HG03432 (cell line): ENCODE data around the gene MYBPC3.
A peak's percentile ranks its signal among the peaks of the same experiment; 100 is the strongest.

Experiments
- ATAC-seq: cut with Tn5 transposase; IDR thresholded peaks from one replicate; pipeline ENCODE4 v1.9.1; 2021; ENCODE audit warnings: mild to moderate bottlenecking, moderate library complexity; ENCODE audit not compliant: unreplicated experiment

The MYBPC3 gene

DNA sequence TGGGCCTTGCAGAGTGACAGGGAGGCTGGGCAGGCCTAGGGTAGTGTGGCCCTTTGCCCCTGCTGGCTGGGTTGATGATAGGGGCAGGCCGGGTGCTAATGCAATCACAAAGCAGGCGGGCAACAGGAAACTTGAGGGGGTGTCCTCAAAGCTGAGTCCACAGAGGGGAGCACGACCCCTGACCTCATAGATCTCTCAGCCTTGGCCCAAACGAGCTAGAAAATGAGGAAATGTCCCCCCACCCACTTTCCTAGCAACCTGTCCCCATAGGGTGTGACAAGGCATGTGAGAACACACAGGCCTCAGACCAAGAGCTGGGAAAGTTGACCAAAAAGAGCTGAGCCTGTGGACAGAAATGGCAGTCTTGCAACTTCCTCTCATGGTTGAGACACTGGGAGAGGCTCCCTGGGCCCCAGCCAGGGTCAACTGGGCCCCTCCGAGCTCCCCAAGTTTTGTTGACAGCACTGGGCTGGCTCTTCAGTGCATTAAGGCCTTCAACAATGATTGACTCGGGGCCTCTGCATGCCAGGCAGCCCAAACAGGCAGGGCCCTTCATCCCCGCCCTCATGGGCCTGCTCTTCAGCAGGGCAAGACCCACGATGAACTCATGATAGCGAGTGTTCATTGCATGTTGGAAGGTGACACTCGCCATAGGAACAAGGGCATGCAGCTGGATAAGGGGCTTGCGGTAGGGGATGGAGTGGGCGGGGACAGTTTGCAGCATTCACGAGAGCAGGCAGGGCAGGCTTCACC lies 35.6 kb upstream of the MYBPC3 start:
- ATAC-seq: no peak

DNA sequence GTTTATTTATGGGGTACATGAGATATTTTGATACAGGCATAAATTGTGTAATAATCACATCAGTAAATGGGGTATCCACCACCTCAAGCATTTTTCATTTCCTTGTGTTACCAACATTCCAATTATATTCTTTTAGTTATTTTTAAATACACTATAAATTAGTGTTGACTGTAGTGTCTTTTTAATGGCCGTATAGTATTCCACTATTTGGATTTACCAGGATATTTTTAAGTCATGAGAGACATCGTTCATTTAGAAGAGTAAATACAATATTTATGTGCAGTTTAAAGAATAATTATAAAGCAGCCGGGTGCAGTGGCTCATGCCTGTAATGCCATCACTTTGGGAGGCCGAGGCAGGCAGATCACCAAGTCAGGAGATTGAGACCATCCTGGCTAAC lies 32.0 kb upstream of the MYBPC3 start:
- ATAC-seq: no peak

- no peak for ATAC-seq
Observed at GRCh38 chr11:47383071-47383470, 30.6 kb upstream of the MYBPC3 start.

- ATAC-seq: no peak
Observed at GRCh38 chr11:47380078-47380477, 27.6 kb upstream of the MYBPC3 start.

- ATAC-seq: no peak
Observed at GRCh38 chr11:47379317-47379716, 26.8 kb upstream of the MYBPC3 start.

DNA sequence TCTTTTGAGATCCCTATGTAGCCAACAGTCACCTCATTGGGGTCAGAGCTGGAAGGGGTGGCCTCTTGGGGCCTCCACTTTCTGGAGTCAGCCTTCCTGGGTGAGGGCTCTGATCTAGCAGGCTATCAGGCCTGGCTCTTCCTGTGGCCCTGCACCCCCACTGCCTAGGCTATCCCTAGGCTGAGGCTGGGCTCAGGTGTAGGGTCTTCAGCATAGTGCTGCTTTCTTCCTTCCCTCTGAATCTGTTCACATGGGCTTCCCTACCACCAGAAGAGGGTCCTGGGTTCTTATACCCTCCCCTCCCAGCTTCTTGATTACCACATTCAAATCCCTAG lies 26.3 kb upstream of the MYBPC3 start:
- ATAC-seq: peak; percentile 5

DNA sequence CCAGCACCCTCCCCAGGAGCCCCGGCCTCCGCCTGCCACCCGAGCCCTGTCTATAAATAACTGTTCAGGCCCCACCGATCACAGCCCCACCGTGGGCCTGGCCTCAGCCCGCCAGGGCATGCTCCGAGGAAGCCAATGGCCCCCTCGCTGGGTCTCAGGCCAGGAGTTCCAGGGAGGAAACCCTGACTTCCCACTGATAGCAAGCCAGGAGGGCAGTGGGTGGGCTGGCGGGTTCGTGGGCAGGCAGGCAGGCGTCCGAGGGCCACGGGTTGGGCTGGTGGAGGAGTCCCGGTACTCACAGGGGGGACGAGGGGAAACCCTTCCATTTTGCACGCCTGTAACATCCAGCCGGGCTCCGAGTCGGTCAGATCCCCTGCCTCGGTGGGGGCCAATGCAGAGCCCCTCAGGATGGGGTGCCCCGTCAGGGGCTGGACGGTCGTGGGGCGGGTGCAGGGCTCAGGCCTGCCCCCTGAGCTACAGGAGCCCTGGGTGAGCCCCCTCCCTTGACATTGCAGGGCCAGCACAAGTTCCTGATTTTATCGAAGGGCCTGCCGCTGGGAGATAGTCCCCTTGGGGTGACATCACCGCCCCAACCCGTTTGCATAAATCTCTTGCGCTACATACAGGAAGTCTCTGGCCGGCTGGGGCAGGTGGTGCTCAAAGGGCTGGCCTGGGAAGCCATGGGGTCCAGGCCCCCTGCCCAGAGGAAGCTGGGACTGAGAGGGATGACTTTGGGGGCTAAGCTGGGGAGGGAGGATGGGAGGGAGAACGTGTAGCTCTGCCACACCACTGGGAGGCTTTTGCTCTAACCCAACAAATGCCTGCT lies 25.7 kb upstream of the MYBPC3 start, which contains the start of gene SPI1:
Gene SPI1, minus strand, starts transcription at position 538 of the 826 bp plus-strand sequence. Its CDS starts 194 bp downstream, at position 344.
- ATAC-seq: peak; percentile 77

DNA sequence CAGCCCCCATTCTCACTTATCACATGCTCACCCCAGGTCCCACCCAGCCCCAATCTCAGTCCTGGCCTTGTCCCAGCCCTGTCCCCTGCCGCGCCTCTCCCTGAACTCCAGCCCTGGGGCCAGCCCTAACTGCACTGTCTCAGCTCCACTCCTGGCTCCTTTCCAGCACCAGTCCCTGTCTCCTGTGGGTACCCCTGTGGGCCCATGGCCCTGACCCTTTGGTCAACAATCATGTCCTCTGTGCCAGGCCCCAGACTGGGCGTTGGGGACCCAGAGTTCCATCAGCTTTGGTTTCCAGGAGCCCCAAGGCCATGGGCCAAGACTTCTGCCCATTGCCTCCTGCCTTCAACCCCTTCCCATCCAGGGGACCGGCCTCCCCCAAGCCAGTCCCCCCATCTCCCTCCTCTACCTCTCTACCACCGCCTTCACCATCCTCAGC lies 25.1 kb upstream of the MYBPC3 start:
- ATAC-seq: peak; percentile 18

GRCh38 chr11:47376525-47377371 lies 24.2 kb upstream of the MYBPC3 start:
- peak; percentile 40 for ATAC-seq

DNA sequence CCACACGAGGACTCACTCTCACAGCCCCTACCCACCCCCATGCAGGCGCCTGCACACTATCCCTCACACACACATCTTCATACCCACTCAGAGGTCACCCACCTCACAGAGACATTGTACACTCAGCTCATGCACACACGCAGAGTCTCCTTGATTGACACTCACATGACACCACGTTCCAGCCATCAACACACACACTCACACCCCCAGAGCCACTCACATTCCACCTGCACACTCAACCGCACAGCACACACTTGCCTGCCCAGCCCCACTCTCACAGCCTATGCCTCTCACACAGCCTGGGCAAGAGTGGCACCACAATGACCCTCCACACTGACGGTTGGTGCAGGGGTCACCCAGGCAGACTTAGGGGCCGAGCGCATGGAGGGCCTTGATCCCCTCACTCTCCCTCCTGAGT lies 23.6 kb upstream of the MYBPC3 start:
- ATAC-seq: no peak

- no peak for ATAC-seq
Observed at GRCh38 chr11:47375546-47376085, 23.1 kb upstream of the MYBPC3 start.

GRCh38 chr11:47375020-47375419 lies 22.5 kb upstream of the MYBPC3 start:
- no peak for ATAC-seq

GRCh38 chr11:47374720-47375019 lies 22.2 kb upstream of the MYBPC3 start:
- no peak for ATAC-seq

GRCh38 chr11:47373876-47374719 lies 21.6 kb upstream of the MYBPC3 start:
- ATAC-seq: peak; percentile 35

DNA sequence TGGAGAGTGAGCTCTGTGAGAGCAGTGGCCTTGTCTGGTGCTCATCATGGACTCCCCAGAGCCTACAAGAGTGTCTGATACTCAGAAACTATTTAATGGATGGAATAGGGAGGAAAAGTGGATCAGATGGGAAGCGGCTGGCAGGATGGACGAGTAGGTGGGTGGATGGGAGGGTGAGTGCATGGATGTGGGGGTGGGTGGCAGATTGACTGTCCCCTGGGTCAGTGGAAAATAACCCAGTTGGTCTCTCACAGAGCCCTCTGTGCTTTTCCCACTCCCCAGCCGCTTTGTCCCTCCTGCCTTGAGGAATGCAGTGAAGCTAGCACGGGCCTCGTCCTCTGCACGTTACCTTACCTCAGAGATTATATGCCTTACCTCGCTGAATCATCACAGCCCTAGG lies 19.9 kb upstream of the MYBPC3 start:
- ATAC-seq: no peak

DNA sequence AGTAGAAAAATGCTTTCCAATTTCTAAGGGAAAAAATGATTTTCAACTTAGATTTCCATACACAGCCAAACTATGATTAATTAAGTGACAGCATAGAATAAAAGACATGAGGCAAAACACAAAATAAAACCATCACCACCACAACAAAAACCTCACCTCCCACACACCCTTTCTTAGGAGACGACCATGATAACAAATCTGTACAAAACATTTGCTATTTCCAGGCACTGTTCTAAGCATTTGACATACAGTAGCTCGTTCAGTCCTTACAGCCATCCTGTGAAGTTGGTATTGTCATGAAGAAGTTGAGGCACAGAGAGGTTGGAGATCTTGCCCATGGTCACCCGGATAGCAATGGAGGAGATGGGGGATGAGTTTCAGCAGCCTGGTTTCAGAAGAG lies 17.2 kb upstream of the MYBPC3 start:
- no peak for ATAC-seq

DNA sequence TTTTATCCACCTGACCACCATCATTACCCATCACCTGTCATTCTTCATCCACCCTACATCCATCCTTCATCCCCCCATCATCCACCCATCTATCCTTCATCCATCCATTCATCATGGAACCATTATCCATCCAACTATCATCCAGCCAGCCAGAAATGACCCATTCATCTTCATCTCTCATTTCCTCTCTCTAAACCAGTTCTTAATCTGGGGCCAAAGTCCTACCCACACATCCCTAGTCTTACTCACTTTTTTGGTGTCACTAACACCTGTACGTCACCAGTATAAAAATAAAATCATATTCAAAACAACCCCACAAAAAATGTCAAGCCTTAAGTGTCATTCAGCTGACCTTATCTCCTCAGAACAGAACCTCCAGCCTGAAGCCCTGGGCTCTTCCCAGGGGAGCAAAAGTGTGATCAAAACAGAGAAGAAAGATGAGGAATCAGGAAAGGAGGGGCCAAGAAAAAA lies 13.6 kb upstream of the MYBPC3 start:
- no peak for ATAC-seq

DNA sequence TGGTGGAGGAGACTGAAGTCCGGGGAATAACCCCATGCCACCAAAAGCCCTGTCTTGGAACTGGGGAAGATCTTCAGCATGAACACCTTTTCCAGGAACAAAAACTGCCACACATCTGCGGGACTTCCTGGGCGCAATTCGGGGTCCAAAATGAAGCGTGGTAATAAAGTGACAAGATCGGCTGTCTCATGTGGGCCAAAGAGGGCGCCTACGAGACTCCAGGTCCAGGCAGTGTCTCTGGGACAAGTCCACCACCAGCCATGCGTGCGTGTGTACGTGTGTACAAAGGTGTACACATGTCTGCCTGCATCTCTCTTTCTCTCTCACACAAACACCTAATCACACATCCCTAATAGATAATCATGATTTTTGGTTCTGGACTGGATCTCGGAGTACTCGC lies 8.9 kb upstream of the MYBPC3 start:
- ATAC-seq: no peak

GRCh38 chr11:47360341-47360740 lies 7.8 kb upstream of the MYBPC3 start:
- no peak for ATAC-seq

- ATAC-seq: no peak
Observed at GRCh38 chr11:47359586-47359985, 7.1 kb upstream of the MYBPC3 start.
